SH-SY5Y (cell line): ENCODE data around the gene TMEM161A.

Source experiments
- GATA2 ChIP-seq: IDR thresholded peaks from 2 replicates; pipeline ENCODE4 v1.6.1; 2011; ENCODE audit warnings: mild to moderate bottlenecking, low read depth, low read length
- GATA3 ChIP-seq: IDR thresholded peaks from 2 replicates; pipeline ENCODE4 v1.6.1; 2011; ENCODE audit warnings: low read depth, mild to moderate bottlenecking, low read length, moderate library complexity

GRCh38 chr19:19078801-19079200, 59.5 kb downstream of the TMEM161A start:
- no peak for TF ChIP-seq GATA2
- no peak for TF ChIP-seq GATA3
